ENCODE results near the gene POGK.

GRCh38 chr1:166895766-166896165, 56.5 kb downstream of the POGK start:
- TF ChIP-seq RAD21 (IDR thresholded peaks at IDR 0.05; ENCODE audit: low read depth) (no peak), NFIC (IDR thresholded peaks at IDR 0.05) (no peak), TAF1 (IDR thresholded peaks at IDR 0.05; ENCODE audit: low read depth) (no peak), MAX (IDR thresholded peaks at IDR 0.05) (no peak), TEAD4 (IDR thresholded peaks at IDR 0.05) (no peak), EP300 (IDR thresholded peaks at IDR 0.05; ENCODE audit: borderline replicate concordance) (no peak), YY1 (IDR thresholded peaks at IDR 0.05; ENCODE audit: low read depth) (no peak), CEBPB (IDR thresholded peaks at IDR 0.05) (no peak), FOXM1 (IDR thresholded peaks at IDR 0.05; ENCODE audit: borderline replicate concordance, low read depth) (no peak), REST (IDR thresholded peaks at IDR 0.05; ENCODE audit: low read depth) (no peak), CREB1 (IDR thresholded peaks at IDR 0.05; ENCODE audit: low read depth) (no peak)
